Measurements from ENCODE around the gene CLNK. TPM values are rescaled to one million over a fixed set of nuclear protein-coding genes. Genes with fewer than 3 reads are reported as not detected.

CLNK gene
- total RNA-seq, 1 experiment from 2014 or later, result not detected

DNA sequence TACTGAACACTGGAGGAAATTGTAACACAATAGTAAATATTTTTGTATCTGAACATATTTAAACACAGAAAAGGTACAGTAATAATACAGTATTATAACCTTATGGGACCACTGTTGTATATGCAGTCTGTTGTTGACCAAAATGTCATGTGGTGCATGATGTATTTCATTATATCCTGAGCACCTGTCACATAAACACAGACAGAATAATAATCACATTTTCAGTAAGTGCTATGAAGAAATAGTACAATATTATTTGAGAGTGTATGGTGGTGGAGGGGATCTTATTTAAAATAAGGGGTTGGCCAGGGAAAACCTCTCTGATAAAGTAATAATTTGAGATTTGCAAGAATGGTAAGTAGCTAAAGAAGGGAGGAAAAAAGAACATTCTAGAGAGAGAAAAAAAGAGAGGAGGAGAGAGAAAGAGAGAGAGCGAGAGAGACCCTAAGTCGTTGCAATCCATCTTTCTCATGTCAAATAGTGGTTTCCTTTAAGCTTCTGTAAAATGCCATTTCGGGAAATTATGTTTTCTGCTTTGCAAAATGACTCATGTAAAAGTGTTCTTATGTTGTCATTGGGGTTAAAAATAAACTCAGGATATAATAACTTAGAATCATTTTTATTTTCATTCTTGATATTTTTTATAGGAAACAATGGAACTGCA lies 19.3 kb upstream of the CLNK start:
- in situ Hi-C loops (cut with HindIII; ENCODE audit: low pct_unique_long_range_greater_than_20kb, low sequenced_read_pairs), result no loop called here
- no peak for DNase-seq (ENCODE audit: low read depth, low spot score)

DNA sequence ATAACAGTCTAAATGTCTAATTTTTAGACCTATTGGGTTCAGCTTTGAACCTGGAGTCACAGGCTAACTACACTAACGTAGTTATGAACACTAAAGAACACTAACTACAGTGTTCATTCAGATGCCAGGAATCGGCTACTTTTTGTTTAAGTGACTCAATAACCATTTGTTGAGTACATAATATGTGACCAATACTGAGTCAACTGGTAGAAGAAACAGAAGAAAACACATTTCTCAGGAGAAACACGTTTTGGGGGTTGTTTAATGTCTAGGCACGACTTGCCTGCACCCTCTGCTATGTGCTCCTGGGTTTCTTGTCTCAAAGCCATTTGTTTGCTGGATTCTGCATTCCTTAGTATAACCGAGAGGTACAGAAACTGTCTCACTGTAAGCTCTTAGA lies 18.6 kb upstream of the CLNK start:
- in situ Hi-C loops (cut with HindIII; ENCODE audit: low pct_unique_long_range_greater_than_20kb, low sequenced_read_pairs), result no loop called here
- DNase-seq (ENCODE audit: low read depth, low spot score), result no peak

DNA sequence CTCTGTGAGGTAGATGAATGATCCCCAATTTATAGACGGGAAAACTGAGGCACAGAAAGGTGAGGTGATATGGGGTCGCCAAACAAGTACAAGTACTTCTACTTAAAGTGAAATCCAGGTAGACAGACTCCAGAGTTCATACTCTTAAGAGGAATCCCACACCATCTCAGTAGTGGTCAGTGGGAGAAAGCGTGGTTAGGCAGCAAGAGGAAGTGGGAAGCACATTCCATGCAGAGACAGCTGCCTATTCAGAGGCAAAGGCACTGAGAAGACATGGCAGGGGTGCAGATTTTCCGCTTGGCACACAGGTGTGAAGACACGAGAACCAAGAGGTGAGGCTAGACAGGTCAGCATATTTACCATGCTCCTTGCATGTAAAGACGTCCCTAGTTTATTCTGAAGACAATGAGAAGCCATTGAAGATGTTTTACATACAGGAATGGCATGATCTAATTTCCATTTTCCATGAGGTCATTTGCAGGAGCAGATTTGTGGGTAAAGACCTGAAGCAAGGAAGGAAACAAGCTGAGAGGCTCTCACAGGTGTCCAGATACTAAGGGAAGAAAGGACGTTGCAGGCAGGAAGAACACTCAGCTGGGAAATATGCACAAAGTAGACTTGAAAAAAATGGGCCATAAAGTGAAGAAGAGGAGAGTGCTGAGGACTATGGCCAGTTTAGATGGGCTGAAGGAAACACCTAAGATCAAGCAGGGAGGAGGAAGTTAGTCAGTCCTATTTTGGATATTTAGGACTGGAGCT lies 17.3 kb upstream of the CLNK start:
- in situ Hi-C loops (cut with HindIII; ENCODE audit: low pct_unique_long_range_greater_than_20kb, low sequenced_read_pairs), result no loop called here
- DNase-seq (ENCODE audit: low read depth, low spot score), result no peak

DNA sequence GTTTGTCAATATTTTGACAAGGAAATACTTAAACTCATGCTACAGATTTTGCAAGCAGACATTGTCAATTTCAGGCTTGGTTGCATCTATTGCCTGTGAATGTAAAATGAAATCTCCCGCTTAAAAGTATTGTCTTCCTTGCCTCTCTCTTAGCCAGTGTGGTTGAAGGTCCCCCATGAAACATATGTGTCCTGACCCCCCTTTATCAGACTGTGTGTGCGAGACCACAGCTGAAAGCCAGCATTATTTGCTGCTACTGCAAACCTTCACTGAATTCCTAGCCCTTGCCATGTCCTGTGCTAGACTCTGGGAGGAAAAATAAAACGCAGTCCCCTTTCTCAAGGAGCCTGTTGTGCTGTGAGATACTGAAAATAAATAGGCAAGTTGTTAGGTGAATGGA lies 16.6 kb upstream of the CLNK start:
- no peak for DNase-seq (ENCODE audit: low read depth, low spot score)
- in situ Hi-C loops (cut with HindIII; ENCODE audit: low pct_unique_long_range_greater_than_20kb, low sequenced_read_pairs), result no loop called here

DNA sequence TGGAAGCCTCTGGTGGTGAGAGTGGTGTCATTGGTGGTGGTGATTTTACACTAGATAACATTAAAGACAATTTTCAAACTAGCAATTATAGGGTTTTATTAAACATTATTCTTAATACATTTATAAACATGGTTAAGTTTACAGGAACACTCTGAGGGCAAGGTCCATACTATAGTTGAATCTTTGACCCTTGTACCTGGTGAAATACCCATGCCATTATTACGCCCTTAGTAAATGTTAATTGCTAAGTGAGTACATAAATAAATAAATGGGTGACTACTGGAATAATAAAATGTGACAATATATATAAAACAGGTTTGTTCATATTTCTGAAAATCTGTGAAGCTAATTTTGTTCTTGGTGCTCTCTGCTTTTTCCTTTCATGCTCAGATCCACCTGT lies 13.6 kb upstream of the CLNK start:
- in situ Hi-C loops (cut with HindIII; ENCODE audit: low pct_unique_long_range_greater_than_20kb, low sequenced_read_pairs), result no loop called here
- no peak for DNase-seq (ENCODE audit: low read depth, low spot score)

DNA sequence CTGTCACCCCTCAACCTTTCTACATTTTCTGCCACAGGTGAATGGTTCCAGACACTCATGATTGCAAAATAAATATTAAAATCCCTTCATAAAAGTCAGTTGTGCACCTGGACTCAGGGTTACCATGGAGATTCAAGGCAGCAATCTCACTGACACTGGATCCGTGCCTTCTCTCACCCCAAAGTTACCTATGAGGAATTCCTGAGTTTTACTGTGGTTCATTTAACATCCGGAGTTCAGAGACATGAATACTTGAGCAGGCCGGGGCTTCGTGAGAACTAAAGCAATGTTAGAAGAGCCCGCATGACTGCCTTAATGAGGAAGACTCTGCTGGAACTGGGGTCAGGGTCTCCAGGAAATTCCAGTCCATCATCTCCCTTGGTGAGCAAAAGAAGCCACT lies 12.5 kb upstream of the CLNK start:
- no peak for DNase-seq (ENCODE audit: low read depth, low spot score)
- in situ Hi-C loops (cut with HindIII; ENCODE audit: low pct_unique_long_range_greater_than_20kb, low sequenced_read_pairs), result no loop called here

DNA sequence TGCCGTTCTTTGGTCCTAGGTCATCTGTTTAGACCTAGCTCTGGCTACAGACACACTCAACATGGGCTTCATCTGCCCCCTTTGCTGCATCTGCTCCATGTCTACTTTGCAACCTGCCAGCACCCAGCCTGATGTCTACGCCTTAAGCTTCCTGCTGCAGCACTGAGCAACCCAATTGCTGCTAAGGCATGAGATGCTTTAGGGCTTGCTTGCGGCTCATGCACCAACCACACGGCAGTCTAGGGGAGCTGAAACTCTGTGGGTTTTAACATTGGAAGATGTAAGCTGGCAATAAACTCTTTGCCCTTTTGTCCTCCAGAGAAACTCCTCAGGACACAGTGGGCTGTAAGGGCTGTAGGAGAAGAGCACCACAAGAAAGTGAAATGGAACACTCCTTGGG lies 11.7 kb upstream of the CLNK start:
- DNase-seq (ENCODE audit: low read depth, low spot score), result no peak
- in situ Hi-C loops (cut with HindIII; ENCODE audit: low pct_unique_long_range_greater_than_20kb, low sequenced_read_pairs), result no loop called here

DNA sequence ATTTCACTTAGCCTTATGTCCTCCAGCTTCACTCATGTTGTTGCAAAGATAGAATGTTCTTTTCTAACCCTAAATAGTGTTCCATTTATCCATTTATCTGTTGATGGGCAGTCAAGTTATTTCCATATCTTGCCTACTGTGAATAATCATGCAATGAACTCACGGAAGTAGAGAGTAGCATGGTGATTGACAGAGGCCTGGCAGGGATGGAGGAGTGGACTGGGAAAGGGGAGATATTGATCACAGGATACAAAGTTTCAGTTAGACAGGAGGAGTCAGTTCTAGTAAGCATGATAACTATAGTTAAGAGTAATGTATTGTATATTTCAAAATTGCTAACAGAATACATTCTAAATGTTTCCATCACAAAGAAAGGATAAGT lies 10.3 kb upstream of the CLNK start:
- in situ Hi-C loops (cut with HindIII; ENCODE audit: low pct_unique_long_range_greater_than_20kb, low sequenced_read_pairs), result no loop called here
- DNase-seq (ENCODE audit: low read depth, low spot score), result no peak

DNA sequence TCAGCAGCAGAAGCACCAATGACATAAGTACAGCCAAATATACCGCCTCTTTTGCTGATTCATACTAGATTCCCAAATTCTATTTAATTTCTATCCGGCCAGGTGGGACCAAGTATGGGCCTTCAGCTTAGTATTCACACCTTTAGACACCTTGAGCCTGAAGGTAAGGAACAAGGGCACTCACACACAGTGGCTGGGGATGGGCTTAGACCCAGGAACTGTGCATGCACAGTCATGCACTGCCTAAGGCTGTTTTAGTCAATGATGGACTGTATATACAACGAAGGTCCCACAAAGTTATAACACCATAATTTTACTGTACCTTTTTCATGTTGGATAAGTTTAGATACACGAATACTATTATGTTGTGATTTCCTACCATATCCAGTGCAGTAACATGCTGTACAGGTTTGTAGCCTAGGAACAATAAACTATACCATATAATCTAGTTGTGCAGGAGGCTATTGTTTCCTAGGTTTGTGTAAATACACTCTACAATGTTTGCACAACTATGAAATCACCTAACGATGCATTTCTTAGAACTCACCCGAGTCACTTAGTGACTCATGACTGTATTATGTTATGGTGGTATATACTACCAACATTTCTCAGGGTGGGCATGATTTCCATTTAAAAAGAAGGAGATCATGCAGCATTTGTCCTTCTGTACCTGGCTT lies 9.7 kb upstream of the CLNK start:
- no peak for DNase-seq (ENCODE audit: low read depth, low spot score)

DNA sequence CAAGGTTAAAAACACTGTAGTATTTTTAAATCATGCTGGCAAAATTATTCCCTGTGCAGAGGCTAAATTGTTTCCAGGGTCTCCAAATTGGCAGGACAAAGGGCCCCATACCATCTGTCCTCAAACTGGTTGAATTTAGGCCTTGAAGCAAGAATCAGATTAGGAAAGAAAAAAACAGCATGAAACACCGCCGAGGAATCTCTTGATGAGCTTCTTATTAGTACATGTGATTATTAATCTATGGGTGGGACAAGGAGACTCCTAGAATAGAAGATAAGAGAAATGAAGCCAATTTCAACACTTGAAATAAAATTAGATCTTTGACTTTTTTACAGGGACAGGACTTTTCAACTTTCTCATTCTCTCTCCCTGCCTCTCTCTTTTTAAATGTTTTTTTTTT lies 7.1 kb upstream of the CLNK start:
- no peak for DNase-seq (ENCODE audit: low read depth, low spot score)
- in situ Hi-C loops (cut with HindIII; ENCODE audit: low pct_unique_long_range_greater_than_20kb, low sequenced_read_pairs), result no loop called here

More for the DNA sequence above, 9.7 kb upstream of the CLNK start:
- in situ Hi-C loops (cut with HindIII; ENCODE audit: low pct_unique_long_range_greater_than_20kb, low sequenced_read_pairs), result no loop called here

DNA sequence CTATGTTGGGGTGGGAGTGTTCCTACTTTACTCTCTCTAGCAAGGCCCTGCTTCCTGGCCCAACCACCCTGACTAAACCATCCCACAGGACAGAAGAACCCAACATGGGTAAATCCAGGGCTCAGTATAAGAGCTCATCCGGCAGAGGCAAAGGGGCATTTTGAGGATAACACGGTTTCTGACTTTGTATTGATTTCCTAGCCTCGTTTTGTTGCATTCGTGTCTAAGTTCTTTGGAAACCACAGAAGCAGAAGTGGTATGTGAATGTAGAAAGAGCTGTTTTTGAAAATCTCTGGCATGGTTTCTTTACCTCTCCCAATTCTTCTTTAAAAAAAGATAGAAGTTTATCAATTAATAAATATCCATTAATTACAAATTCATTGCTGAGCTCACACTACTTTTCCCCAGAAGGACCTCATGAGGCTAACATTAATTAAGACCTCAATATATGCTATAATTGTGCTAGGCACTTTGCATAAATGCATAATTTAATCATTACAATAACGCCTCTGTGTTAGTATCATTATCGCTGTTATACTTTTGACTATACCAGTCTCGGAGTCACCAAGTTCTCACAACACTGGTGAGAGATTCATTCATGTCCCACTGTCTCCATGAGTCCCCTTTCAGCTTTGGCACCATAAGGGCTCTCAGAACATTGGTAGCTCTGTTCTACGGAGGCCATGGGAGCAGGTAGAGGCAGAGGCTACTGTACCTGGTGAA lies 5.8 kb upstream of the CLNK start:
- no peak for DNase-seq (ENCODE audit: low read depth, low spot score)
- in situ Hi-C loops (cut with HindIII; ENCODE audit: low pct_unique_long_range_greater_than_20kb, low sequenced_read_pairs), result no loop called here

DNA sequence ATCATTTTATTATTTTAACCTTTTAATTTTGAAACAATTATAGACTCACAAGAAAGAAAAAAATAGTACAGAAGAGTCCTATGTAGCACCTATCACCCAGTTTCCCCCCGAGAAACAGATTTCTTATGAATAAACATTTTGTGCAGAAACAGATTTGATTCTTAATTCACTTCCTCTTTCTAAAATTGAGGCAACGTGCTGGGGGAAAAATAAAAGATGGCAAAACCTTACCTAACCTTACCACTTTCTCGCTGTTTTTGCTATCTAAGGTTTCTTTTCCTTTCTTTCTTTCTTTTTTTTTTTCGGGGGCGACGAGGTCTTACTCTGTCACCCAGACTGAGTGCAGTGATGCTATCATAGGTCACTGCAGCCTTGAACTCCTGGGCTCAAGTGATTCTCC lies 4.3 kb upstream of the CLNK start:
- in situ Hi-C loops (cut with HindIII; ENCODE audit: low pct_unique_long_range_greater_than_20kb, low sequenced_read_pairs), result no loop called here
- DNase-seq (ENCODE audit: low read depth, low spot score), result no peak

DNA sequence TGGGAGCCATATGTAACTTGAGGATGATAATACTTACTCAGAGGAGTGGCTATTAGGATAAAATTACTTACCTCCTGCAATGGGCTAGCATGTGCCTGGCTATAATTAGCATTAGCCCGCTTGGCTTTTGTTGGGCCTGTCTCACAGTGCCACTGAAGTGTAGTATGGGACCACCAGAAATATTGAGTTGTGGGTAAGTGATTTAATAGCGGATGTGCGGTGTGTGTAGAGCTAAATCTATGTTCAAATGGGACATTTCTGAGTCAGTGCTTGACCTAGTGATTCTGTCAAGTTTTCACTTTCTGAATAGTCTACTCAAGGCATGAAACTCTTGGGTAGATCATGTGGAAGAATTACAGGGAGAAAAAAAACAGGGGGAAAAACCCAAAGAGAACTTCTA lies 3.5 kb upstream of the CLNK start:
- in situ Hi-C loops (cut with HindIII; ENCODE audit: low pct_unique_long_range_greater_than_20kb, low sequenced_read_pairs), result no loop called here
- no peak for DNase-seq (ENCODE audit: low read depth, low spot score)

DNA sequence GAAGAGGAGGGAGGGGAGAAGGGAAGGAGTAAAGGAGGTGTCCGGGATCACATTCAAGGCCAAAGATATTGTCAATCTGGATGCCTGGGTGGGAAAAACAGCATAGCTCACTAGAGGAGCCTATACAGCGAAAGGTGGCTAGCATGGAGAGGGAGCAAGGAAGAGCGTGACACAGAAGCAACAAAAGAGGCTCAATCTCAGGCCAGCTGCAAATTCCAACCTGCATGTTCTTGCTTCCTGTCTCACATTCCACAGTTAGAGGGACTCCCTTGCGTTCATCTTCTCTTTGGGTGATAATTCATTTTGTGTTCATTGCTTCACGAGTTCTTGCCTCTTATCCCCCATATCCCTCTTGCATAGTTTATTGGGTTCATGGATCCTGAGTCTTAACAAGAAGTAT lies 3.0 kb upstream of the CLNK start:
- DNase-seq (ENCODE audit: low read depth, low spot score), result peak; percentile 21
- in situ Hi-C loops (cut with HindIII; ENCODE audit: low pct_unique_long_range_greater_than_20kb, low sequenced_read_pairs), result no loop called here

DNA sequence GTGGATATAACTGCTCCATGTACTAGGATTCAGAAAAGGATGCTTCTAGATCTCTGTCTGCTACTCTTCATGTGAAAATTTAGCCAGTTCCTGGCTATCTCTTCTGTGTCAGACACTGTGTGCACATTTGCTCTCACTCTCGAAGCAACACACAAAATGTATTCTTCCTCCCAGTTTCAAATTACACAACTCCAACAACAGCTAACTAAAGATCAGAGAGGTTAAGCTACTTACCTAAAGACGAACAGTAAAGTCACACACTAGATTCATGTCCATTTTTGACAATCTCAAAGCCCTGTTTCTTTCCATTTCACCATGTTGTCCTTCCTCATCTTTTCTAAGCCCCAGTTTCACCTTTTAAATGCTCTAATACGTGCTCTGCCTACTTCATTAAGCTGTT lies 2.2 kb downstream of the CLNK start:
- DNase-seq (ENCODE audit: low read depth, low spot score), result no peak
- in situ Hi-C loops (cut with HindIII; ENCODE audit: low pct_unique_long_range_greater_than_20kb, low sequenced_read_pairs), result no loop called here

DNA sequence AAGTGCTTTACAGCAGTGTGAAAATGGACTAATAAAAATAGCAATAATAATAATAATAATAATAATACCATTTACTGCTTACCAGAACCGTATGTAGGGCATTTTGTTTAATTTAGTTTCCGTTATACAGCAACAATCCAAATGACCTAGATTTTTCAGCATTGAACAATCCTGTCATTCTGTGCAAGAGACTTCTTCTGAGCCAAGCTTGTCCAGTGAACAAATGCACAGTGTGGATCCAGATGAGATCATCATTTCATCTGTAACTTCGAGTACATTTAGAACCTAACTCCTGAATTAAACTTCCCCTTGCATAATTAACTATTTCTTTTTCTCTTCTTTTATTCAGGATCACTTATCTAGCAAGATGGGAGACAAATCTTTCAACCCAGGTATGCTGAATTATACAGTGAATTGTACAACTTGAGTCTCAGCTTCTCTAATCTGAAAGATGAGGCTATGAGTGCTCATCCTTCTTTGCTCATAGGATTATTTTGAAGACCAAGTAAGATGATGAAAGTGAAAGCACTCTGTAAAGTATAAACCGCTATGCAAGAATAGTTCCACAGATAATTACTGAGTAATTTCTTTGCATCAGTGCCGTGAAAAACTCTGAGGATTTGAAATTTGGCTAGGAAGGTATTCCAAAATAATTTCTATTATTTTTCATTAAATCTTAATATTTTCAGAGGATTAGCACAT lies 6.6 kb downstream of the CLNK start:
- in situ Hi-C loops (cut with HindIII; ENCODE audit: low pct_unique_long_range_greater_than_20kb, low sequenced_read_pairs), result no loop called here
- no peak for DNase-seq (ENCODE audit: low read depth, low spot score)

DNA sequence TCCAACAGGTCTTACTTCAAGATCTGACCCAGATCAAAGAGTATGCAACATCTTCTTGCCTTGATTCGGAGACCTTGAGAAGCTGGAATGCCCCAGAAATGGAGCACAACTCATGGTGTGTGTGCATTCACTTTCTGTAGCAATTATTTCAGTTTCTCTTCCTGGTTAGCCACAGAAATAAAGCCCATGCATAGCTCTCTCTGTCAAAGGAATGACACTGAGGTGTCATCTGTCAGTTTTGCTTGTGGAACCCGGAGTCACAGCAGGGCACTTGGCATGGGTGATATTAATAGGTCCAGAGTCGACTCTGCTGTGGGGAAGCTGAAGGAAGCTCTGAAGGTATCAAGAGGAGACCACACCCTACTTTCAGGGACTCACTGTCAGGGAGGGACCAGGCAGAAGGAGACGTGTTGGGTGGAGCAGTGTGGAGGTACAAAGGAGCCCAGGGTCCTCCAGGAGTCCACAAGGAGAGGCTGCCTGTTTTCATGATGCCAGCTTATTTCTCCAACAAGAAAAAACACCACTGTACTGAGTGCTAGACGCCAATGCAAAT lies 10.7 kb downstream of the CLNK start:
- in situ Hi-C loops (cut with HindIII; ENCODE audit: low pct_unique_long_range_greater_than_20kb, low sequenced_read_pairs), result no loop called here
- DNase-seq (ENCODE audit: low read depth, low spot score), result no peak

DNA sequence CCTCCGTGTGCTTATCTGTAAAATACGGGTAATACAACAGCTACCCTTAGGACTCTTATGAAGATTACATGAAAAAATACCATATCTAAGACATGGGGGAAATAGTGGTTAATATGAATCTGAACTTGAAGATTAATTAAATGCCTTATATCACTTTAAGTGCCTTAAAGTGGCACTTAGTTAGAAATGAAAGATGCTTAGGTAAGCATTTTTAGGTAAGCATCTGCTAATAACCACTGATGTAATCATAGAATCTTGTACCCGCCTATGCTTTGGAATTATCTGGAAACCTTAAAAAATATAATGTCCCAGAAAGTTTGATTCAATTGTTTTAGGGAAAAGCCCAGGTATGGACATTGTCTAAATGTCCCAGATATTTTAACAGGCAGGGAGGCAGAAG lies 12.2 kb downstream of the CLNK start:
- no peak for DNase-seq (ENCODE audit: low read depth, low spot score)
- in situ Hi-C loops (cut with HindIII; ENCODE audit: low pct_unique_long_range_greater_than_20kb, low sequenced_read_pairs), result no loop called here
